Activated naive CD4-positive, alpha-beta T cell treated with Interleukin-2 at 50 U/mL for 16 hours (primary cell): Measurements from ENCODE around the gene AHNAK.
A peak's percentile ranks its signal among the peaks of the same experiment; 100 is the strongest.
"Not testable (repeated sequence)": the region's sequence is repeated elsewhere in the genome, so short reads cannot be mapped to it uniquely, and the experiment has no call there.

Source experiments
- DNase-seq: peaks from one replicate; pipeline ENCODE4 v3.0.0-alpha.2; 2020

The AHNAK gene

GRCh38 chr11:62456630-62457029 is 90.0 kb downstream of the AHNAK start:
- DNase-seq: no peak

- DNase-seq: no peak
Measured at GRCh38 chr11:62452839-62453468, 93.7 kb downstream of the AHNAK start.

GRCh38 chr11:62452261-62452660 is 94.3 kb downstream of the AHNAK start:
- no peak for DNase-seq

- DNase-seq: no peak
Measured at GRCh38 chr11:62451241-62451621, 95.4 kb downstream of the AHNAK start.

GRCh38 chr11:62450543-62451240 is 95.9 kb downstream of the AHNAK start:
- DNase-seq: no peak

- not testable (repeated sequence) for DNase-seq
Measured at GRCh38 chr11:62449912-62450311, 96.7 kb downstream of the AHNAK start.

GRCh38 chr11:62449451-62449851 is 97.2 kb downstream of the AHNAK start:
- DNase-seq: no peak

- DNase-seq: no peak
Measured at GRCh38 chr11:62446091-62446490, 100.5 kb downstream of the AHNAK start.

GRCh38 chr11:62445314-62445740 is 101.3 kb downstream of the AHNAK start:
- no peak for DNase-seq

GRCh38 chr11:62444835-62445234 is 101.8 kb downstream of the AHNAK start:
- DNase-seq: no peak

- peak; percentile 36 for DNase-seq
Measured at GRCh38 chr11:62444236-62444833, 102.3 kb downstream of the AHNAK start.

- no peak for DNase-seq
Measured at GRCh38 chr11:62443390-62444235, 103.0 kb downstream of the AHNAK start.

- DNase-seq: no peak
Measured at GRCh38 chr11:62439785-62440602, 106.6 kb downstream of the AHNAK start.

- no peak for DNase-seq
Measured at GRCh38 chr11:62438641-62439040, 108.0 kb downstream of the AHNAK start.

- no peak for DNase-seq
Measured at GRCh38 chr11:62437616-62438015, 109.0 kb downstream of the AHNAK start.

- DNase-seq: no peak
Measured at GRCh38 chr11:62435846-62436660, 110.6 kb downstream of the AHNAK start.

- DNase-seq: no peak
Measured at GRCh38 chr11:62433904-62434276, 112.7 kb downstream of the AHNAK start.

GRCh38 chr11:62433141-62433903 is 113.3 kb downstream of the AHNAK start:
- DNase-seq: no peak

GRCh38 chr11:62432695-62433094 is 113.9 kb downstream of the AHNAK start:
- no peak for DNase-seq

GRCh38 chr11:62431171-62431901 is 115.3 kb downstream of the AHNAK start:
- DNase-seq: no peak
